ENCODE data around the gene APOL2. TPM values are rescaled to one million over a fixed set of nuclear protein-coding genes. Genes with fewer than 3 reads are reported as not detected.
"Not testable (repeated sequence)": the region's sequence is repeated elsewhere in the genome, so short reads cannot be mapped to it uniquely, and the experiment has no call there.

Gene APOL2
- total and polyA plus RNA-seq, 12 donors: 28.6 to 215 (median 53.3) TPM

GRCh38 chr22:36258701-36259614, 19.6 kb upstream of the APOL2 start:
- peak overlapping the region in 9 of 10 donors; percentile 64 to 86 (median 69) for H3K27ac ChIP-seq
- ATAC-seq: peak in 7 of 8 donors; percentile 32 to 70 (median 47)

GRCh38 chr22:36257948-36258670, 18.8 kb upstream of the APOL2 start:
- Histone ChIP-seq H3K27me3 (no peaks in the 10 kb centered on the region), H3K9me3 (no peaks in the 10 kb centered on the region), H3K36me3 (peaks cover 0 to 65% (median 5%) of the 10 kb centered on the region in 9 donors), H3K4me1 (peaks cover 13 to 74% (median 55%) of the 10 kb centered on the region in 9 donors), H3K27ac (peak overlapping the region in 9 of 10 donors; percentile 32 to 86 (median 68)), H3K4me3 (no peak overlapping the region)
- ATAC-seq (no peak), DNase-seq (no peak)
- no peak for TF ChIP-seq CTCF (IDR thresholded peaks at IDR 0.05)
- intact Hi-C loops (cut with DNase I): loop anchor here in 2 of 10 donors (5.0 to 10.0 kb wide), 2 partner anchors 53 to 61 kb away; partner anchors contain the start of gene APOL4 (in 1 of the 2)
- WGBS, 2 donors: 93 to 94% methylated on average over 13 of the region's 13 CpGs

More at GRCh38 chr22:36258701-36259614, 19.6 kb upstream of the APOL2 start:
- WGBS, 2 donors: 39 to 51% methylated on average over 16 of the region's 16 CpGs
- intact Hi-C loops (cut with DNase I): loop anchor here in 2 of 10 donors (5.0 to 10.0 kb wide), 2 partner anchors 54 to 62 kb away; partner anchors contain the start of gene APOL4 (in 1 of the 2)
- TF ChIP-seq CTCF (IDR thresholded peaks at IDR 0.05): no peak
- peak in 1 of 2 donors; percentile 46 for DNase-seq
- Histone ChIP-seq H3K4me1 (peaks cover 13 to 66% (median 49%) of the 10 kb centered on the region in 9 donors), H3K27me3 (no peaks in the 10 kb centered on the region), H3K4me3 (no peak overlapping the region), H3K36me3 (peaks cover 0 to 74% (median 5%) of the 10 kb centered on the region in 9 donors), H3K9me3 (no peaks in the 10 kb centered on the region)

GRCh38 chr22:36257308-36257707, 18.0 kb upstream of the APOL2 start:
- DNase-seq (no peak), ATAC-seq (no peak)
- intact Hi-C loops (cut with DNase I): loop anchor here in 2 of 10 donors (5.0 to 10.0 kb wide), 2 partner anchors 53 to 60 kb away; partner anchors contain the start of gene APOL4 (in 1 of the 2)
- Histone ChIP-seq H3K9me3 (no peaks in the 10 kb centered on the region), H3K27ac (peak overlapping the region in 7 of 10 donors; percentile 1 to 86 (median 57)), H3K27me3 (no peaks in the 10 kb centered on the region), H3K36me3 (peaks cover 0 to 59% (median 5%) of the 10 kb centered on the region in 9 donors), H3K4me3 (no peak overlapping the region), H3K4me1 (peaks cover 13 to 81% (median 60%) of the 10 kb centered on the region in 9 donors)
- WGBS, 2 donors: 74 to 92% methylated on average over 7 to 8 of the region's 8 CpGs
- no peak for TF ChIP-seq CTCF (IDR thresholded peaks at IDR 0.05)

- Histone ChIP-seq H3K27ac (peak overlapping the region in 8 of 10 donors; percentile 31 to 86 (median 58)), H3K4me3 (no peak overlapping the region), H3K4me1 (peaks cover 13 to 81% (median 62%) of the 10 kb centered on the region in 9 donors), H3K9me3 (no peaks in the 10 kb centered on the region), H3K36me3 (peaks cover 0 to 51% (median 5%) of the 10 kb centered on the region in 9 donors), H3K27me3 (no peaks in the 10 kb centered on the region)
- 88 to 91% methylated on average over 3 of the region's 3 CpGs for WGBS, 2 donors
- DNase-seq (no peak), ATAC-seq (no peak)
- TF ChIP-seq CTCF (IDR thresholded peaks at IDR 0.05): no peak
- intact Hi-C loops (cut with DNase I): loop anchor here in 2 of 10 donors (5.0 to 10.0 kb wide), 2 partner anchors 52 to 59 kb away; partner anchors contain the start of gene APOL4 (in 1 of the 2)
Measured at GRCh38 chr22:36256478-36256877, 17.2 kb upstream of the APOL2 start.

- intact Hi-C loops (cut with DNase I): loop anchor here in 2 of 10 donors (5.0 to 10.0 kb wide), 2 partner anchors 51 to 58 kb away; partner anchors contain the start of gene APOL4 (in 1 of the 2)
- 90% methylated on average over 1 of the region's 5 CpGs; no CpG with 5 or more reads in 1 of the 2 donors for WGBS, 2 donors
- ATAC-seq: peak; percentile 22 to 61 (median 45)
- DNase-seq, H3K9me3 ChIP-seq, H3K27me3 ChIP-seq: not testable (repeated sequence)
- Histone ChIP-seq H3K4me3 (peak overlapping the region in 8 of 10 donors; percentile 8 to 65 (median 59)), H3K4me1 (peaks cover 13 to 77% (median 62%) of the 10 kb centered on the region in 9 donors), H3K27ac (peak overlapping the region; percentile 59 to 92 (median 90)), H3K36me3 (peaks cover 0 to 42% (median 0%) of the 10 kb centered on the region in 9 donors)
Measured at GRCh38 chr22:36255572-36255971, 16.2 kb upstream of the APOL2 start.
